Skin of body (tissue), 2 donors: Measurements from ENCODE around the gene ALDH8A1. TPM values are rescaled to one million over a fixed set of nuclear protein-coding genes. Genes with fewer than 3 reads are reported as not detected.

Experiments used
- DNase-seq: peaks from one replicate; lab custom pipeline; 2025; lab: John Stamatoyannopoulos, UW
- total RNA-seq: library from RNA; depleted of rRNA; stranded (reverse); fragments of >200 nt; gene quantifications from one replicate; pipeline ENCODE4 v1.2.3, GENCODE V29; 2014

Gene ALDH8A1
- total RNA-seq, 1 donor from 2014 or later, result 0.99 TPM

GRCh38 chr6:134873500-134874388 lies 76.2 kb downstream of the ALDH8A1 start:
- no peak for DNase-seq

- DNase-seq, result no peak
These were observed 79.0 kb downstream of the ALDH8A1 start for GRCh38 chr6:134870677-134871498.

- no peak for DNase-seq
These were observed 81.1 kb downstream of the ALDH8A1 start for GRCh38 chr6:134868812-134869211.

Other genes with a start within 250 kb of the ALDH8A1 start
- 73.6 TPM for gene HBS1L, start 104.7 kb upstream of the ALDH8A1 start, total RNA-seq
- 7.8 TPM for gene MYB, start 231.2 kb upstream of the ALDH8A1 start, total RNA-seq